SK-N-SH (cell line): Measurements from ENCODE around the gene RALBP1.

Source experiments
- CTCF ChIP-seq: fragments of 200-600 bp; sonication (generic); IDR thresholded peaks from 2 replicates; pipeline ENCODE4 v1.6.1; 2017; ENCODE audit warnings: antibody characterized with exemption, mild to moderate bottlenecking, moderate library complexity
- GABPA ChIP-seq: IDR thresholded peaks from 2 replicates; pipeline ENCODE4 v1.4.0; 2012; ENCODE audit warnings: low read depth, mild to moderate bottlenecking
- MEF2A ChIP-seq: IDR thresholded peaks from 2 replicates; pipeline ENCODE4 v1.4.0; 2012; ENCODE audit warnings: low read depth, borderline replicate concordance
- NRF1 ChIP-seq: IDR thresholded peaks from 2 replicates; pipeline ENCODE4 v1.6.1; 2012; ENCODE audit warnings: low read depth, mild to moderate bottlenecking, low read length
- POLR2AphosphoS5 ChIP-seq: IDR thresholded peaks from 2 replicates; pipeline ENCODE4 v1.6.1; 2012; ENCODE audit warnings: low read depth, low read length
- SMC3 ChIP-seq: IDR thresholded peaks from 2 replicates; pipeline ENCODE4 v1.6.1; 2012; ENCODE audit warnings: low read depth, low read length, improper control_type of control experiment
- TF ChIP-seq, protein P1 (sequence below): IDR thresholded peaks from 2 replicates; pipeline ENCODE4 v1.6.1; 2012; ENCODE audit warnings: mild to moderate bottlenecking, low read depth, low read length, moderate library complexity
- TF ChIP-seq, protein P2 (sequence below): IDR thresholded peaks from 2 replicates; pipeline ENCODE4 v1.4.0; 2012; ENCODE audit warnings: low read depth

DNA sequence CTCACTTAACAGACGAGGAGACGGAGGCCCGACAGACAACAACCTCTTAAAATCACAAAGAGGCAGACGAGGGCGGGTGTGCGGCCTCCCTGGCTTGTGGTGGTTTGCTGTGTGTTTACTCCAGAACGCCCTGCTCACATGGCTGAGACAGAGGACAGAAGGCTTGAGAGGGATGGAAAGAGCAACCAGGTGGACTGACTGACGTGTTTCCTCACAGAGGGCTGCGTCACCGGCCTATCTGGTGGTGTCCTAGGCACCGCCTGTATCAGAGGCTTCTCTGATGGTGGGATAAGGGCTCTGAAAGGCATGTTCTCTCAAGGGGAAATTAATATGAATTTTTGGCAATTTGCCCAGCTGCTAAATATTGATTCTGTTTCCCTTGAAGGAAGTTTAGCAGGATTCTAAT lies 47.0 kb upstream of the RALBP1 start:
- no peak for TF ChIP-seq POLR2AphosphoS5
- no peak for TF ChIP-seq NRF1
- no peak for TF ChIP-seq CTCF
- TF ChIP-seq, protein P1, sequence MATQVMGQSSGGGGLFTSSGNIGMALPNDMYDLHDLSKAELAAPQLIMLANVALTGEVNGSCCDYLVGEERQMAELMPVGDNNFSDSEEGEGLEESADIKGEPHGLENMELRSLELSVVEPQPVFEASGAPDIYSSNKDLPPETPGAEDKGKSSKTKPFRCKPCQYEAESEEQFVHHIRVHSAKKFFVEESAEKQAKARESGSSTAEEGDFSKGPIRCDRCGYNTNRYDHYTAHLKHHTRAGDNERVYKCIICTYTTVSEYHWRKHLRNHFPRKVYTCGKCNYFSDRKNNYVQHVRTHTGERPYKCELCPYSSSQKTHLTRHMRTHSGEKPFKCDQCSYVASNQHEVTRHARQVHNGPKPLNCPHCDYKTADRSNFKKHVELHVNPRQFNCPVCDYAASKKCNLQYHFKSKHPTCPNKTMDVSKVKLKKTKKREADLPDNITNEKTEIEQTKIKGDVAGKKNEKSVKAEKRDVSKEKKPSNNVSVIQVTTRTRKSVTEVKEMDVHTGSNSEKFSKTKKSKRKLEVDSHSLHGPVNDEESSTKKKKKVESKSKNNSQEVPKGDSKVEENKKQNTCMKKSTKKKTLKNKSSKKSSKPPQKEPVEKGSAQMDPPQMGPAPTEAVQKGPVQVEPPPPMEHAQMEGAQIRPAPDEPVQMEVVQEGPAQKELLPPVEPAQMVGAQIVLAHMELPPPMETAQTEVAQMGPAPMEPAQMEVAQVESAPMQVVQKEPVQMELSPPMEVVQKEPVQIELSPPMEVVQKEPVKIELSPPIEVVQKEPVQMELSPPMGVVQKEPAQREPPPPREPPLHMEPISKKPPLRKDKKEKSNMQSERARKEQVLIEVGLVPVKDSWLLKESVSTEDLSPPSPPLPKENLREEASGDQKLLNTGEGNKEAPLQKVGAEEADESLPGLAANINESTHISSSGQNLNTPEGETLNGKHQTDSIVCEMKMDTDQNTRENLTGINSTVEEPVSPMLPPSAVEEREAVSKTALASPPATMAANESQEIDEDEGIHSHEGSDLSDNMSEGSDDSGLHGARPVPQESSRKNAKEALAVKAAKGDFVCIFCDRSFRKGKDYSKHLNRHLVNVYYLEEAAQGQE: no peak
- no peak for TF ChIP-seq SMC3
- TF ChIP-seq, protein P2, sequence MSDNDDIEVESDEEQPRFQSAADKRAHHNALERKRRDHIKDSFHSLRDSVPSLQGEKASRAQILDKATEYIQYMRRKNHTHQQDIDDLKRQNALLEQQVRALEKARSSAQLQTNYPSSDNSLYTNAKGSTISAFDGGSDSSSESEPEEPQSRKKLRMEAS: no peak
- no peak for TF ChIP-seq MEF2A
- no peak for TF ChIP-seq GABPA
